GM23338 (cell line): ENCODE measurements around the gene ZNF77. TPM values are rescaled to one million over a fixed set of nuclear protein-coding genes. Genes with fewer than 3 reads are reported as not detected.
"Not testable (repeated sequence)": the region's sequence is repeated elsewhere in the genome, so short reads cannot be mapped to it uniquely, and the experiment has no call there.

ENCODE experiments used
- ATAC-seq: fragments of 200-7000 bp; cut with Tn5 transposase; 3 replicates; pipeline ENCODE4 v1.9.1; 2020
- DNase-seq: peaks from one replicate; pipeline ENCODE4 v3.0.0-alpha.2; 2015; ENCODE audit warnings: low spot score
- H2AFZ ChIP-seq: fragments of 200-600 bp; sonication (generic); 2 replicates; pipeline ENCODE4 v1.8.0; 2016; ENCODE audit warnings: antibody characterized with exemption, mild to moderate bottlenecking, moderate library complexity
- H3F3A ChIP-seq: fragments of 200-600 bp; sonication (generic); replicated peaks from 2 replicates; pipeline ENCODE4 v1.8.0; 2017; ENCODE audit warnings: antibody characterized with exemption, mixed run types, low read depth
- H3K27ac ChIP-seq: fragments of 200-600 bp; sonication (generic); 2 replicates; pipeline ENCODE4 v1.6.1; 2016; ENCODE audit warnings: low read depth
- H3K27me3 ChIP-seq: fragments of 200-600 bp; sonication (generic); 2 replicates; pipeline ENCODE4 v1.8.0; 2016; ENCODE audit warnings: mild to moderate bottlenecking, mixed run types, moderate library complexity; ENCODE audit not compliant: insufficient read depth
- H3K36me3 ChIP-seq: fragments of 200-600 bp; sonication (generic); 2 replicates; pipeline ENCODE4 v1.8.0; 2016; ENCODE audit warnings: mild to moderate bottlenecking; ENCODE audit not compliant: insufficient read depth
- H3K4me1 ChIP-seq: fragments of 200-600 bp; sonication (generic); 2 replicates; pipeline ENCODE4 v1.8.0; 2016; ENCODE audit warnings: mild to moderate bottlenecking, moderate library complexity; ENCODE audit not compliant: insufficient read depth
- H3K4me2 ChIP-seq: fragments of 200-600 bp; sonication (generic); 2 replicates; pipeline ENCODE4 v1.7.1; 2017; ENCODE audit warnings: mixed run types
- H3K4me3 ChIP-seq: fragments of 200-600 bp; sonication (generic); 2 replicates; pipeline ENCODE4 v1.6.1; 2016; ENCODE audit warnings: mixed run types
- H3K79me2 ChIP-seq: fragments of 200-600 bp; sonication (generic); replicated peaks from 2 replicates; pipeline ENCODE4 v1.8.0; 2017; ENCODE audit warnings: mild to moderate bottlenecking; ENCODE audit not compliant: insufficient read depth
- H3K9me2 ChIP-seq: fragments of 200-600 bp; sonication (generic); 2 replicates; pipeline ENCODE4 v1.8.0; 2017; ENCODE audit not compliant: insufficient read depth
- H4K20me1 ChIP-seq: fragments of 200-600 bp; sonication (generic); replicated peaks from 2 replicates; pipeline ENCODE4 v1.8.0; 2017; ENCODE audit warnings: mild to moderate bottlenecking; ENCODE audit not compliant: insufficient read depth
- H3K27ac Mint-ChIP-seq: 2 replicates; pipeline ENCODE4 v1.8.0; 2020; ENCODE audit warnings: inconsistent platforms, mild to moderate bottlenecking, moderate library complexity, mixed read lengths
- H3K27me3 Mint-ChIP-seq: 3 replicates; pipeline ENCODE4 v1.8.0; 2022; ENCODE audit warnings: low read depth, mild to moderate bottlenecking, moderate library complexity, mixed read lengths, inconsistent platforms; ENCODE audit not compliant: insufficient read depth, poor library complexity
- H3K36me3 Mint-ChIP-seq: 3 replicates; pipeline ENCODE4 v1.8.0; 2021; ENCODE audit warnings: low read depth, mild to moderate bottlenecking, inconsistent platforms, moderate library complexity, mixed read lengths
- H3K4me1 Mint-ChIP-seq: 3 replicates; pipeline ENCODE4 v1.8.0; 2020; ENCODE audit warnings: mild to moderate bottlenecking, inconsistent platforms, mixed read lengths
- H3K4me3 Mint-ChIP-seq: 3 replicates; pipeline ENCODE4 v1.8.0; 2021; ENCODE audit warnings: moderate library complexity, mild to moderate bottlenecking, inconsistent platforms, mixed read lengths
- H3K9me3 Mint-ChIP-seq: 3 replicates; pipeline ENCODE4 v1.8.0; 2020; ENCODE audit warnings: moderate library complexity, mild to moderate bottlenecking, inconsistent platforms, mixed read lengths
- CREB1 ChIP-seq: fragments of 250-450 bp; sonication (Bioruptor Pico); IDR thresholded peaks from 2 replicates; pipeline ENCODE4 v1.5.0; 2020; ENCODE audit warnings: low read depth, mild to moderate bottlenecking, moderate library complexity
- CTCF ChIP-seq, 2 experiments: fragments of 200-600 bp in 1 of 2; sonication (generic) in 1 of 2; conservative IDR thresholded peaks; 2 replicates each; pipeline versions ENCODE4 v1.5.1 to v1.6.1; 2016 to 2017; ENCODE audit warnings: antibody characterized with exemption in 2 of 2, low read depth in 2 of 2, mild to moderate bottlenecking in 2 of 2, moderate library complexity in 1 of 2
- ETS1 ChIP-seq: IDR thresholded peaks from 2 replicates; pipeline ENCODE4 v1.6.1; 2016; ENCODE audit warnings: antibody characterized with exemption
- JUNB ChIP-seq: IDR thresholded peaks from one replicate; pipeline ENCODE4 v1.6.1; 2016; ENCODE audit warnings: antibody characterized with exemption; ENCODE audit not compliant: unreplicated experiment
- NANOG ChIP-seq: IDR thresholded peaks from 2 replicates; pipeline ENCODE4 v1.6.1; 2016; ENCODE audit warnings: antibody characterized with exemption, borderline replicate concordance
- POLR2AphosphoS5 ChIP-seq: IDR thresholded peaks from 2 replicates; pipeline ENCODE4 v1.6.1; 2016; ENCODE audit warnings: antibody characterized with exemption, low read depth
- STAT1 ChIP-seq: IDR thresholded peaks from one replicate; pipeline ENCODE4 v1.6.1; 2016; ENCODE audit warnings: antibody characterized with exemption; ENCODE audit not compliant: unreplicated experiment
- ZNF462 ChIP-seq: fragments of 250-450 bp; sonication (Bioruptor Pico); IDR thresholded peaks from 2 replicates; pipeline ENCODE4 v1.5.0; 2020; ENCODE audit warnings: mild to moderate bottlenecking, moderate library complexity
- polyA plus RNA-seq: library from polyadenylated mRNA; unstranded; fragments of >200 nt; fragmentation: Nextera tagmentation; extraction: Ambion mirVana; gene quantifications from 2 replicates; pipeline ENCODE4 v1.2.1, GENCODE V29; 2016
- total RNA-seq: library from RNA; depleted of rRNA; stranded (reverse); fragments of >200 nt; shearing (Covaris generic); gene quantifications from 2 replicates; pipeline ENCODE4 v1.2.3, GENCODE V29; 2014

The ZNF77 gene
- total and polyA plus RNA-seq, 2 experiments from 2014 or later: 3.3 to 4.5 TPM

- TF ChIP-seq CTCF (conservative IDR thresholded peaks at IDR 0.05; ENCODE audit: low read depth in 2 of 2) (no peak), ETS1 (no peak), JUNB (no peak), CREB1 (no peak)
These were observed 48.1 kb downstream of the ZNF77 start (continued) for GRCh38 chr19:2896694-2897093.

- not testable (repeated sequence) for H3K79me2 ChIP-seq, H3K27ac ChIP-seq, H3K27me3 ChIP-seq, H3K9me2 ChIP-seq, H3K4me1 ChIP-seq, H3K4me1 Mint-ChIP-seq, H3K36me3 Mint-ChIP-seq, H3K27ac Mint-ChIP-seq, H2AFZ ChIP-seq, H3K4me2 ChIP-seq, H3K4me3 ChIP-seq, ATAC-seq, H3F3A ChIP-seq, H4K20me1 ChIP-seq, H3K4me3 Mint-ChIP-seq, DNase-seq, H3K27me3 Mint-ChIP-seq, H3K36me3 ChIP-seq
- peaks cover 67% of the 10 kb centered on the region for H3K9me3 Mint-ChIP-seq
These were observed 54.2 kb downstream of the ZNF77 start for GRCh38 chr19:2890531-2890930.

- DNase-seq: peak; percentile 64
- Histone ChIP-seq H3F3A (no peaks in the 10 kb centered on the region), H3K79me2 (no peaks in the 10 kb centered on the region), H3K9me2 (0 out of 2 replicates have a peak, but pooled peaks cover under 1% of the 10 kb centered on the region), H3K4me1 (no peaks in the 10 kb centered on the region; the same call in 1 of the 2 replicates), H2AFZ (peak overlapping the region; percentile 84; the same call in 1 of the 2 replicates), H4K20me1 (no peaks in the 10 kb centered on the region), H3K36me3 (no peaks in the 10 kb centered on the region), H3K4me3 (no peak overlapping the region), H3K27ac (no peak overlapping the region), H3K27me3 (no peaks in the 10 kb centered on the region), H3K4me2 (no peak overlapping the region)
- no peak for ATAC-seq
- H3K27ac Mint-ChIP-seq: no peak overlapping the region
- no peak overlapping the region for H3K4me3 Mint-ChIP-seq
- H3K4me1 Mint-ChIP-seq: peaks cover 2% of the 10 kb centered on the region
- H3K27me3 Mint-ChIP-seq: peaks cover 3% of the 10 kb centered on the region
- peaks cover 8% of the 10 kb centered on the region for H3K36me3 Mint-ChIP-seq
- H3K9me3 Mint-ChIP-seq: peaks cover 71% of the 10 kb centered on the region
- TF ChIP-seq ETS1: no peak
- no peak for TF ChIP-seq STAT1
- TF ChIP-seq POLR2AphosphoS5: no peak
- no peak for TF ChIP-seq ZNF462 (CRISPR knock-in tag)
- no peak for TF ChIP-seq NANOG
These were observed 56.0 kb downstream of the ZNF77 start for GRCh38 chr19:2888731-2889224.
